Measurements from ENCODE around the gene UNC5B. TPM values are rescaled to one million over a fixed set of nuclear protein-coding genes. Genes with fewer than 3 reads are reported as not detected.

Gene UNC5B
- total RNA-seq, 4 donors from 2014 or later = 2.2 to 3.7 (median 3.2) TPM

- Histone ChIP-seq H3K4me3 (no peak overlapping the region), H3K4me1 (no peaks in the 10 kb centered on the region), H3K27ac (no peak overlapping the region), H3K27me3 (no peaks in the 10 kb centered on the region), H3K9me3 (no peaks in the 10 kb centered on the region), H3K36me3 (no peaks in the 10 kb centered on the region)
- WGBS, 2 donors (ENCODE audit: low coverage in 1 of 2) = 93% methylated on average over 3 to 9 of the region's 11 CpGs
- no peak for TF ChIP-seq POLR2A (IDR thresholded peaks at IDR 0.05)
- TF ChIP-seq POLR2AphosphoS5 (IDR thresholded peaks at IDR 0.05) = no peak
- no peak for TF ChIP-seq EP300 (IDR thresholded peaks at IDR 0.05)
- TF ChIP-seq CTCF (IDR thresholded peaks at IDR 0.05) = no peak
- ATAC-seq = no peak
Measured at GRCh38 chr10:71277914-71278665, 65.7 kb downstream of the UNC5B start.

- TF ChIP-seq CTCF (IDR thresholded peaks at IDR 0.05) = no peak
- no peak for TF ChIP-seq POLR2AphosphoS5 (IDR thresholded peaks at IDR 0.05)
- no peaks in the 10 kb centered on the region for H3K4me1 ChIP-seq
- ATAC-seq = no peak
- H3K27me3 ChIP-seq = no peaks in the 10 kb centered on the region
- no peaks in the 10 kb centered on the region for H3K9me3 ChIP-seq
- WGBS, 2 donors (ENCODE audit: low coverage in 1 of 2) = 38% methylated on average over 2 of the region's 19 CpGs; no CpG with 5 or more reads in 1 of the 2 donors
- H3K36me3 ChIP-seq = no peaks in the 10 kb centered on the region
- no peak overlapping the region for H3K27ac ChIP-seq
- no peak overlapping the region for H3K4me3 ChIP-seq
Measured at GRCh38 chr10:71278691-71279588, 66.6 kb downstream of the UNC5B start.

- Histone ChIP-seq H3K36me3 (no peaks in the 10 kb centered on the region), H3K4me1 (no peaks in the 10 kb centered on the region), H3K4me3 (no peak overlapping the region), H3K27ac (no peak overlapping the region), H3K9me3 (no peaks in the 10 kb centered on the region), H3K27me3 (no peaks in the 10 kb centered on the region)
- ATAC-seq = no peak
- WGBS, 2 donors (ENCODE audit: low coverage in 1 of 2) = 70% methylated on average over 2 of the region's 22 CpGs; no CpG with 5 or more reads in 1 of the 2 donors
- TF ChIP-seq POLR2A (IDR thresholded peaks at IDR 0.05) (no peak), EP300 (IDR thresholded peaks at IDR 0.05) (no peak), POLR2AphosphoS5 (IDR thresholded peaks at IDR 0.05) (no peak), CTCF (IDR thresholded peaks at IDR 0.05) (no peak)
Measured at GRCh38 chr10:71279590-71280170, 67.3 kb downstream of the UNC5B start.

- no peaks in the 10 kb centered on the region for H3K27me3 ChIP-seq
- H3K4me1 ChIP-seq = no peaks in the 10 kb centered on the region
- H3K4me3 ChIP-seq = no peak overlapping the region
- H3K9me3 ChIP-seq = no peaks in the 10 kb centered on the region
- ATAC-seq = no peak
- TF ChIP-seq EP300 (IDR thresholded peaks at IDR 0.05) = no peak
- TF ChIP-seq POLR2AphosphoS5 (IDR thresholded peaks at IDR 0.05) = no peak
- no peak for TF ChIP-seq POLR2A (IDR thresholded peaks at IDR 0.05)
- no peak for TF ChIP-seq CTCF (IDR thresholded peaks at IDR 0.05)
- WGBS, 2 donors (ENCODE audit: low coverage in 1 of 2) = 77 to 85% methylated on average over 5 of the region's 5 CpGs
- H3K27ac ChIP-seq = no peak overlapping the region
- no peaks in the 10 kb centered on the region for H3K36me3 ChIP-seq
Measured at GRCh38 chr10:71280216-71280615, 67.8 kb downstream of the UNC5B start.

All from gastroesophageal sphincter (tissue), 4 donors.